Activated T-helper 9 cell treated with anti-CD3 and anti-CD28 coated beads, Interleukin-2, amount 50 U/mL, for 16 hours (primary cell): Measurements from ENCODE around the gene PEX1.
"Not testable (repeated sequence)": the region's sequence is repeated elsewhere in the genome, so short reads cannot be mapped to it uniquely, and the experiment has no call there.

Experiments
- DNase-seq: peaks from one replicate; pipeline ENCODE4 v3.0.0-alpha.2; 2020; ENCODE audit warnings: low read depth

PEX1 gene

DNA sequence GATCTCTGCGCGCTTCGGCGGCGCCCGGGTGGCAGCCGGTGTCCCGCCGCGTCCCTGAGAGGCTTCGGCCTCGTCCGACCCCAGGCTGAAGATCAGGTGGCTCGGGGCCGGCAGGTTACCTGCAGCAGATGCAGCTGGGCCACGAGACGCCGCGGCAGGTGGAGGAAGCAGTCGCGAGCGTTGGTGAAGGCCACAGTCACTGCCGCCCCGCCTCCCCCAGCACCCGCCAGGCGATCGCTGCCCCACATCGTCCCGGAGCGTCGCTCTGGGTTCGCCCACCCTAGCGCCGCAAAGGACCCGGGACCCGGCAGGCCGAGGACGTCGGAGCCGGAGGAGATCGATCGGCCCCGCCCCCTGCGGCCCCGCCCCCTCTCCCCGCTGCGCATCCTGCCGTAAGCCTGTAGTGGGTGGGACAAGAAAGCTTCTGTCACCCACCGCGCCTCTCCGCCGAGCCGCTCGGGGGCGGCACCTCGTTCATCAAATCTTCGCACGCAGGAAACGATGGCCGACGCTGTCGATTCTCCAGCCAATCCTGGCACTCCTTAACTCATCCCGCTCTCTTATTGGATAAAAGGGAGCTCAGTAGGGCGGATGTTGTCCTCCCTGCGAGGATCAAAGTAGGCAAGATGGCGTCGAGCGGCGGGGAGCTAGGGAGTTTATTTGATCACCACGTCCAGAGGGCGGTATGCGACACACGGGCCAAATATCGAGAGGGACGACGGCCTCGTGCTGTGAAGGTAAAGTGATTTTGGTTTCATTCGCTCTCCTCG lies at the start of gene PEX1, which contains the start of gene RBM48:
TSS of gene PEX1 (minus strand) at position 333 of the 770 bp plus-strand sequence. CDS start at position 248, 85 bp downstream.
TSS of gene RBM48 (plus strand) at position 608 of the 770 bp plus-strand sequence. CDS start at position 627, 19 bp downstream.
- peak; percentile 94 for DNase-seq

DNA sequence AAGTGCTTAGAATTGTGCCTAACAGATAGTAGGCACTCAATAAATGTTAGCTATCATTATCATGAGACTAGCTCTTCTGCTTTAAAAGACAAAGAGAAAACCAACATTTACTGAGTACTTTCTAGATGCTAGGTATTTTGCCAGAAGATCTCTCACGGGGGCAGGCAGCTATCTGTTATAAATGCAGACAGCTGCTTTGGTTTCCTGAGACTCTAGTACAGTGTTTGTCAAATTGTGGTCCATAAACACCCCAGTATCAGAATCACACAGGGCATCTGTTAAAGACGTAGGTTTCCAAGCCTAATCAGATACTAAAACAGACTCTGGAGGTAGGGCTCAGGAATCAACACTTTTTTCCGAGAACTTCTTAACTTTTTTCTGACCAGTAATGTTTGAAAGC lies 48.0 kb upstream of the PEX1 start:
- no peak for DNase-seq

DNA sequence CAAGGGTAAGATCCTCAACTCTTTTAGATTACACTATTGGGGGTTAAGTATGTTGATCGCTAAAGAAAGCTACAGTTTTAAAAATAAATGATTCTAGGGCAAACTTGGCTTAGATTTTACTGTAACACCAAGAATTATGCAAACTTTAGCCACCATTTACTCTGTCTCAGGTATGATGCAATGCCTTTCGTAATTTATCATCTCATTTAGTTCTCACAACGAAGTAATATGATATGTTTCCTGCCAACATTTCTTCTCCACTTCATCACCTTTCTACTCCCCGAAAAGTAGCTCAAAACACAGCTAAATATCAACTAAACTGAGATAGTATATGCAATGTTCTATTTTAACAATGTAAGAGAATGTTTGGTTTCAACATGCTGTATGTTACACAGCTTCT lies 40.8 kb upstream of the PEX1 start:
- no peak for DNase-seq

DNA sequence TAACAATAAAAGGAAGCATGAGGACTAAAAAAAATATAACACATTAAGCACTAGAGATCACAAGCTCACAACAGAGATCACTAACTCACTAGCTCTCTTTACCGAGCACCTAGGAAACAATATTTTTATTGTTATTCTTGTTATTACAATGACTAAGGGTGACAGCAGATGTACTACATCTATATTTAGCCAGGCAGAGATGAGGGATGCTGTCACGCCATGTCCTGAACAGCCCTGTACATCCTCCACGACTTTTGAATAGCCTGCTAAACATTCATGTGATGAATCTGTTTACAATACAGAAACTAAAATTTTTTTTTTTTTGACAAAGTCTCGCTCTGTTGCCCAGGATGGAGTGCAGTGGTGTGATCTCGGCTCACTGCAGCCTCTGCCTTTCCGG lies 39.1 kb upstream of the PEX1 start:
- no peak for DNase-seq

DNA sequence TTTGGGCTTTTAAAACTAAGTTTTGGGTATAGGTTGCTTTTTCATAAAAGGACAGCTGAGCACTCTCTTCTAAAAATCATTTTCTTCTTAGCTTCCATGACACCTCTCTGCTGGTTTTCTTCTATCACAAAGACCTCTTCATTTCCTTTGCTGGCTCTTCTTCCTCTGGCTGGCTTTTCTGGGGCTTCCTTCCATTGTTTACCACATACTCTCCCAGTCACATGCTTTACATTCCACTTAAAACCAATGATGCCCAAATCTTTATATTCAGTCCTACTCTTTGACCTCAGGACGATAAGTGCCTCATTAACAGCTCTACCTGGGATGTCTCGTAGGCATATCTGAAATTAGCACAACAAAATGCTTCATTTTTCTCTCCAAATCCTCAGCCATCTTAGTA lies 35.0 kb upstream of the PEX1 start:
- DNase-seq, result no peak

DNA sequence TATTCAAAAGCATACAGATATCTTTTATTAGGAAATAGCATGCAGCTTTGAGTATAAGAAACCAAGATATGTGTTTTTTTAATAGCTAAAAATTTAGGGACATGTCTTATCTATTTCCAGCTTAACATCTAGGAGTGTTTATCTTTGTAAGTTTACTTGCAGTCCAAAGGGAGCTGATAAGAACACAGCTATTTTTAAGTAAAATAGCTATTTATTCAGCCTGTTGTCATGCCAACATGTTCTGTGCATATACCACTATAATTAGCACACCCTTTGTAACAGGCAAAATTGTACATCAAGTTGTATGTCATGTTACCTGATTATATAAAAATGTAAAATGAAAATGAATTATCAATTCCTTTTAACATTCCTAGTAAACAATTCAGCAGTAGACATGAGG lies 32.3 kb upstream of the PEX1 start:
- no peak for DNase-seq

DNA sequence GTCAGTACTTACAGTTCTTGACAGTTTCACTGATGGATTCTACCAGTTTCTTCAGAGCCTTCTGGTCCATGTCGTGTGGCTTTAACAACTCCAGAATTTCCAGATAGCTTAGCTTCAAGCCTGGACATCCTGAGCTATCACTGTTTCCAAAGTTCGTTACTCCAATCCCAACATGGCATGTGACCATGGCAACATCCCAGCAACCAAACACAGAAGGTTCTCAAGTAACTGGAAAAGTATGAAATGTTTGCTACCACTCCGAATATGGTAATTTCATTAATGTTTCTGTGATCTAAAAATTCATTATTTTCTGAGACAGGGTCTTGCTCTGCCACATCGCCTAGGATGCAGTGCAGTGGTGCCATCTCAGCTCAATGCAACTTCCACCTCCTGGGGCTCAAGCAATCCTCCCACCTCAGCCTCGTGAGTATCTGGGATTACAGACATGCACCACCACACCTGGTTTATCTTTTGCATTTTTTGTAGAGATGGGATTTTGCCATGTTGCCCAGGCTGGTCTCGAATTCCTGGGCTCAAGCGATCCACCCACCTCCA lies 29.6 kb upstream of the PEX1 start:
- DNase-seq, result no peak

DNA sequence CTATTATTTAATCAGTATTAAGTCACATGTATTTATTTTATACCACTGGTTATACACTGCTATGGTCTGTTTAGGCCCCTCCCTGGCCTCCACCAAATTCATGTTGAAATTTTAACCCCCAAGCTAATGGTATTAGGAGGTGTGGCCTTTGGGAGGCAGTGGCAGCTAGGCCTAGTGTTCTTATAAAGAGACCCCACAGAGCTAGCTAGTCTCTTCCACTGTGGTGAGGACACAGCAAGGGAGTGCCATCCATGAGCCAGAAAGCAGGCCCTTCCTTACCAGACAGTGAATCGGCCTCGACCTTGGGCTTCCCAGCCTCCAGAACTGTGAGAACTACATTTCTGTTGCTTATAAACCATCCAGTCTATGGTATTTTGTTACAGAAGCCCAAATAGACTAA lies 28.9 kb upstream of the PEX1 start:
- no peak for DNase-seq

DNA sequence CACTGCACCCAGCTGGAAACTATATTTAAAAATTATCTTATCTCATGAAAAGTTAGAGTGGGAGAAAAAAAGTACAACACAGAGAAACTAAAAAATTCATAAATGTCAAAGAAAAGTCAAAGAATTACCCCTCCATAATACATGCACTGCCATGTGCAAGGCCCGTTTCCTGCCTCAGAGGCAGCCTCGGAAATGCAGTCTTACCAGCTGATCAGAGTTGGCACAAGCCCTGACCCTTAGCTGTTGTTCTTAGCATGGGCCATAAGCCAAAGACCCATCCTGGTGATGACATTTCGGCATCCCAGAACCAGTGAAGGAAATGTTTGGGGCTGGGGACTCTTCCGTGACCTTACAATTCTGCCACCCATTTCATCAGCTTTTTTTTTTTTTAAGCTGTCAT lies 21.9 kb upstream of the PEX1 start:
- DNase-seq, result no peak

DNA sequence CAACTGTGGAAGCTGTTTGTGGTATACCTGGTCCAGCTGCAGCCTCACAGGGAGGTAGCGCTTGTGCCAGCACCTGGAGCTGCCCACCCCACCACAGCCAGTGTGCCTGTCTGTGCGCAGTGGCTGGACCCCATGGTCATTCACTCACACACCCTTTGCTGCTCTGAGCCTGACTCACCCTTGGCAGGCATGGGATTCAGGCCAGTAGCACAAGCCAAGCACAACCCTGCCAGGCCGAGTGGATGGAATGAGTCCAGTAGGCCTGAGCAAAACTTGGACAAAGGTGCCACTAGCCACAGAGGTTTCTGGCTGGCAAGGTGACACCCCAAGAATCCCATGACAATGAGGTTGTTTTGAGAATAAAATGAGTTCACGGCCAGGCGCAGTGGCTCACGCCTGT lies 19.3 kb upstream of the PEX1 start:
- no peak for DNase-seq

DNA sequence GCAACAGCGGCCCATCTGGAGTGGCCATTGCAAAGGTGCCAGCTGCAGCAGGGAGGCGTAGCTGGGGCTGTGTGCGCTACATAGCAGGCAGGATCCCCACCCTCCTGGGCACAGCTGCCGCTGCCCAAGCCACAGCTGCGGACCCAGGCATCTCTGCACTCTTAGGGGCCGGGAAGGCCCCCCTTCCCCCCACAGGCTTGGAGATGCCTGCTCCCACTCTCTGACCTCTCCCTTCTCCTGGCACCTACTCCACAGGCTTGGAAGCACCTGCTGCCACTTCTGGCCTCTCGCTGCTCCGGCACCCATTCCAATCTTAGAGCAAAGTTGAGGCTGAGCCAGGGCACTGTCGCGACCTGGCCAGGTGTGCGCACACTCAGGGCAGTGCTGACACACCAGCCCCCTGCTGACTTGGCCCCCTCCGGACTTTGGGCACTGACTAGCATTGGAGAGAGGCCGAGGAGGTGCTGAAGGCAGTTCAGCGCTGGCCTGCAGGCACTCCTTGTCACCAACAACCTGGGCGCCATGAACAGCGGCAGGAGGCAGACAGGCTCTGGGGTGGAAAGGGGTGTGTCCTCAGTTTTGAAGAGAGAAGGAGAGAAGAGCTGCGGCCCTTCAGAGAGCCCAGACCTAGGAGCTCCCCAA lies 18.7 kb upstream of the PEX1 start:
- DNase-seq, result no peak

DNA sequence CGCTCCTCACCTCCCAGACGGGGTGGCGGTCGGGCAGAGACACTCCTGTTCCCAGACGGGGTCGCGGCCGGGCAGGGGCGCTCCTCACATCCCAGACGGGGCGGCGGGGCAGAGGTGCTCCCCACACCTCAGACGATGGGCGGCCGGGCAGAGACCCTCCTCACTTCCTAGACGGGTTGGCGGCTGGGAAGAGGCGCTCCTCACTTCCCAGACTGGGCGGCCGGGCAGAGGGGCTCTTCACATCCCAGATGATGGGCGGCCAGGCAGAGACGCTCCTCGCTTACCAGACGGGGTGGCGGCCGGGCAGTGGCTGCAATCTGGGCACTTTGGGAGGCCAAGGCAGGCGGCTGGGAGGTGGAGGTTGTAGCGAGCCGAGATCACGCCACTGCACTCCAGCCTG lies 16.8 kb upstream of the PEX1 start:
- not testable (repeated sequence) for DNase-seq

DNA sequence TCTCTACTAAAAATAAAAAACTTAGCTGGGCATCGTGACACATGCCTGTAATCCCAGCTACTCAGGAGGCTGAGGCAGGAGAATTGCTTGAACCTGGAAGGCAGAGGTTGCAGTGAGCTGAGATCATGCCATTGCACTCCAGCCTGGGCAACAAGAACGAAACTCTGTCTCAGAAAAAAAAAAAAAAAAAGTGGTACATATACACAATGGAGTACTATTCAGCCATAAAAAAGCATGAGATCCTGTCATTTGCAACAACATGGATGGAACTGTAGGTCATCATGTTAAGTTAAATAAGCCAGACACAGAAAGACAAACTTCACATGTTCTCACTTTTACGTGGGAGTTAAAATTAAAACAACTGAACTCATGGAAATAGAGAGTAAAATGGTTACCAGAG lies 15.2 kb upstream of the PEX1 start:
- DNase-seq, result not testable (repeated sequence)

DNA sequence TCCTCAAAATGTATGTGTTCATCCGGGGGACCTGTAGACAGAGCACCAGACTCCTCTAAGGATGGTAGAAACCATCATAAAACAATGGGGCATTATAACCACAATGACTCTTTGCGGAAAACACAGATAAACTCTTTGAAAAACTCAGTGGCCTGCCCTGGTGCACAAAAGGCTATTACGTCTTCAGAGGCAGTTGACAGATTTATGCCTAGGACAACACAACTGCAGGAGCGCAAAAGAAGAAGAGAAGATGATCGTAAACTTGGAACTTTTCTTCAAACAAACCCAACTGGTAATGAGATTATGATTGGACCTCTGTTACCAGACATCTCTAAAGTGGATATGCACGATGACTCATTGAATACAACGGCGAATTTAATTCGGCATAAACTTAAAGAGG lies 6.3 kb upstream of the PEX1 start:
- DNase-seq, result no peak

DNA sequence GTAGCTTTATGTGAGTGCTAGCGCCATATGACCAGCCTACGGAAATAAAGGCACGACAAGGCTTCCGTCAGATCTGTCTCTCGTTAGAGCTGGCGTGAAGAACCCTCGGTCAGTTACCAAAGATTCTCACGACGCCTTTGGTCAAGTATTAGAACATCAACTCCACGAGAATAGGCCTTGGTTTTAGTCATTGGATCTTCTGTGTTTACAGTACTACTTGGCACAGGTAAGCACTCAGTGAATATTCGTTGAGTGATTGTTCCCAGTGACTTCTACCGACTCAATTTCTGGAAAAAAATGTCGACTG lies 591 bp upstream of the PEX1 start:
- DNase-seq, result no peak

DNA sequence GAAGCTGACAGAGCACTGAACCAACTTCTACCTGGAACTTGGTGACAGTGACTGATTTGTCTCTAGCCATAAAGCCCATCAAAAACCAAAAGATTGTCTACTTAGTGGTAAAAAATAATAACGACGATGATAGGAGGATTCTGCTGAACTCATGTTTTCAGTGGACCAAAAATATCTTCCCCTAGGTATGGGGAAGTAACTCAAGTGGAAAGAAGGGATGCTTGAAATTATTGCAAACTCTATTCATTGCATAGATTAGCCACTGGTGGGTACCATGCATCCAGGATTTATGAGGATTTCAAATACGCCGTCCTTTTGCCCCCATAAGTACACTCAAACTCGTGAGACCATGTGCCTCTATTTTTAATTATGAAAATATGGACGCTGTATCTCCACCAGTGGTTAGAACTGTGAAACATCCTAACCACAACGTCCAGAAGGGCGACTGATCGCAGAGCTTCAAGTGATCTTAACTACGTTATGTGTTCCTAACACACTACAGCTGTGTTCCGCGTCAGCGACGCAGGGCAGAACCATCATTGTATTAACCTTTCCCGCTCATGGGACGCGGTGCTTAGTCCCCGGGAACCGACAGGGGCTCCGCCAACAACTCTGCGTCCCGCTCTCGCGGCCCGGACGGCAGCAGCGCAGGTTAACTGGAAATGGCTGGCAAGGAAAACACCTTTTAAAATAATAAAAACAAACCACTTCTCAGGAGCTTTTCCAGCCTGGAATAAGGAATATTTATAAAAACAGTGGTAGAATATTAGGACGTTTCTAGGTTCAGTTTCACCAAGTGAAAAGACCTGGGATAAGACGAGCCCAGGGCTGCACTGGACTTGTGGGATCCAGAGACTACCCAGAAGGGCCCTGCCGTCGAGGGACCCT lies 776 bp downstream of the PEX1 start:
- DNase-seq, result peak; percentile 35

DNA sequence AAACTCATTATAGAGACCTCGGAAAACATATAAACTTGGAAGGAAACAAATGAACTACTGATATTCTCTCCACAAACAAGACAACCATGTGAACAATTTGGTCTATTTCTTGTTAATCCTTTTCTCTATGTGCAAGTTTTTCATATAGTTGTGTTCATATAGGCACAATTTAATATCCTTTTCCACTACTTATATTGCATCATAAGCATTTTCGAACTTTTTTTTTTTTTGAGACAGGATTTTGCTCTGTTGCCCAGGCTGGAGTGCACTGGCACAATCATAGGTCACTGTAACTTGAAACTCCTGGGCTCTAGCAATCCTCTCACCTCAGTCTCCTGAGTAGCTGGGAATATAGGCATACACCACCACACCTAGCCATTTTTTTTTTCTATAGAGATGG lies 5.2 kb downstream of the PEX1 start:
- no peak for DNase-seq

DNA sequence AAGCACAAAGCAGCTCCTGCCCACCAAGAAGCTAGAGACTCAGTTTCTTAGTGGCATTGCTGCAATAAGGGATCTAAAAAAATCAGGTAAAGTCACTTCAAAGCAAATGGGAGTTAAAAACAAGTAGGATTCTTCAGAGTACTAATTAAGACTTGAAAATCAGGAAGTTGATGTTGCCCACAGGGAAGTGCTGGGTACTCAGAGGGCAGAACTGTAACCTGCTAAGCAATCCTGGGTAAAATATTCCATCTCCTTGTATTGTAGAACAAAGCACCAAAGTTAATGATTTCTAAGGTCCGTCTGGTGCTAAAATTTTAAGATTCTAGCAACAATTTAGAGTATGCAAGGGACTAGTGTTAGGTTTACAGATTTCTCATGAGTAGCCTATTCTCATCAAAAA lies 8.3 kb downstream of the PEX1 start:
- no peak for DNase-seq

DNA sequence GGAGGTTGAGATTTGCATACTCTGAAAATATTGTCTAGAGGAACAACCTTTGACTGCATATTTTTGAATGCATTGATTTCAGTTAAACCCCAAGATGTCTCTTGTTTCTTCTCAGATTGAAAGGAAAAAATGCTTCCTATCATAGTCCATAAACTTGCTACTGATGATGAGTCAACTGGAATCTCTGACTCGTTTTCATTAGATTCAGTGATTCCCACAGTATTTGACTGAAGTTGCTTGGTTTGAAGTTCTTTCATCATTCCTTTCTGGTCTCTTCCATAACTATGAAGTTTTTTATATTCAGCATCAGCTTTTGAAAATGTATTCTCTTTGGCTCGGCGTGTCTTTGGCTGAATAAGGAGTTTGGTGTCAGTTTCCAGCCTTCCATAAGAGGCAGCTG lies 10.7 kb downstream of the PEX1 start:
- DNase-seq, result no peak

DNA sequence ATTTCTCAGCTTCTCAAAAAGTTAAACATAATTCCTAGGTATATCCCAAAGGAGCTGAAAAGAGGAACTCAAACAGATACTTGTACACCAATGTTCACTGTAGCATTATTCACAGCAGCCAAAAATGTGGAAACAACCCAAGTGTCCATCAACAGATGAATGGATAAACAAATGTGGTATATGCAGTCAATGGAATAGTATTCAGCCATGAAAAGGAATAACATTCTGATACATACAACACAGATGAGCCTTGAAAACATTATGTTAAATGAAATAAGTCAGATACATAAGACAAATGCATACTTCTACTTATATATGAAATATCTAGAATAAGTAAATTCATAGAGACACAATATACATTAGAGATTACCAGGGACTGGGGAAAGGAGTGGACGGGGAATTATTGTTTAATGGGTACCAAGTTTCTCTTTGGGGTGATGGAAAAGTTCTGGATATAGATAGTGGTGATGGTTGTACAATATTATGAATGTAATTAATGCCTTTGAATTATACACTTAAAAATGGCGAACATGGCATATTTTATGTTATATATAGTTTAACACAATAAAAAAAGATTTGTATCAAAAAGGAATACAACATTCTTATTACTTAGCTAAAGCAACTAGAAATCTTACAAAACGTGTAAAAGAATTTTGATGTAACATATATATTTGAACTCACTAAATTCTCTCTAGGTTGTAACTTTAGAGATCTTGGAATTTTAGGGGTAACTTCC lies 15.0 kb downstream of the PEX1 start:
- no peak for DNase-seq

DNA sequence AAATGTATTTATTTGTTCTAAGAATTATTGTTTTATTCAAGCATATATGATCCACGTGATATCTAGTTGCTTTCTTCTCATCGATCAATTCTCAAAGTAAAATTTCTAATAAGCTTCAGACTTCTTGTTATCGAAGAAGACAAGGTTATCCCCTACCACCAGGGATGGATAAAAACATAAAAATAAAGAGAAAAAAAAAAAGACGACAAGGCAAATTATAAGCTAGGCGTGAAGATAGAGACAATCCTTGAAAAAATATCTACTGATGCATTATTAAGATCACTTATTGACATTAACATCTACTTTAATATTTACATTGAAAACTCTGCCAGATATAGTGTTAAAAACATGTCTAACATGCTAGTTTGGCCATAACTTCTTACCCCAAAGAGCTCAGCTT lies 19.4 kb downstream of the PEX1 start:
- DNase-seq, result no peak

DNA sequence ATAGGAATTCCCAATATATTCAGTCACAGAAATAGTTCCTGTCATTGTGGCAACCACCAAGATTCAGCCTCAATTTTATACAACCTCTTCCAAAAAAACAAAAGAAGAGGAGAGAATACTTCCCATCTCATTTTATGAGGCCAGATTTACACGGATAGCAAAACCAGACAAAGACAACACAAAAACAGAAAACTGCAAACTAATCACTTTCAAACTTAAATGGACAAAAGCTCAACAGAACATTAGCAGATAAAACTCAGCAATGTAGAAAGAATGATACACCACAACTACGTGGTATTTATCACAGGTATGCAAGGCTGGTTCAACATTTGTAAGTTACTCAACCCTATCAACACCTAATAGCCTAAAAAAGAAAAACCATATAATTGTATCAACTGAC lies 22.0 kb downstream of the PEX1 start:
- DNase-seq, result no peak
